ENCODE results near the gene ICAM1. TPM values are rescaled to one million over a fixed set of nuclear protein-coding genes. Genes with fewer than 3 reads are reported as not detected.

The ICAM1 gene
- total RNA-seq, 4 donors from 2014 or later: 6.5 to 32.8 (median 23.2) TPM

DNA sequence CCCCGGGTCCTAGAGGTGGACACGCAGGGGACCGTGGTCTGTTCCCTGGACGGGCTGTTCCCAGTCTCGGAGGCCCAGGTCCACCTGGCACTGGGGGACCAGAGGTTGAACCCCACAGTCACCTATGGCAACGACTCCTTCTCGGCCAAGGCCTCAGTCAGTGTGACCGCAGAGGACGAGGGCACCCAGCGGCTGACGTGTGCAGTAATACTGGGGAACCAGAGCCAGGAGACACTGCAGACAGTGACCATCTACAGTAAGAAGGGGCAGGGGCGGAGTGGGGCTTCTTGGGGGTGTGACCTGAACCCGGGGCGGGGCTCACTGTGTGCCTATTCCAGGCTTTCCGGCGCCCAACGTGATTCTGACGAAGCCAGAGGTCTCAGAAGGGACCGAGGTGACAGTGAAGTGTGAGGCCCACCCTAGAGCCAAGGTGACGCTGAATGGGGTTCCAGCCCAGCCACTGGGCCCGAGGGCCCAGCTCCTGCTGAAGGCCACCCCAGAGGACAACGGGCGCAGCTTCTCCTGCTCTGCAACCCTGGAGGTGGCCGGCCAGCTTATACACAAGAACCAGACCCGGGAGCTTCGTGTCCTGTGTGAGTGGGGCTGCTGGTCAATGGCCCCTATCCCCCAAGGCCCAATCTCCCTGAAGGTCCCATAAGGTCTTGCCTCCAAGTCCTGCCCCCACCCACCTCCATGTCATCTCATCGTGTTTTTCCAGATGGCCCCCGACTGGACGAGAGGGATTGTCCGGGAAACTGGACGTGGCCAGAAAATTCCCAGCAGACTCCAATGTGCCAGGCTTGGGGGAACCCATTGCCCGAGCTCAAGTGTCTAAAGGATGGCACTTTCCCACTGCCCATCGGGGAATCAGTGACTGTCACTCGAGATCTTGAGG lies 13.4 kb downstream of the ICAM1 start:
- Histone ChIP-seq H3K27ac (no peak overlapping the region), H3K9me3 (no peaks in the 10 kb centered on the region), H3K27me3 (peaks cover 13 to 19% of the 10 kb centered on the region in 2 donors), H3K4me1 (peaks cover 0 to 4% of the 10 kb centered on the region in 2 donors), H3K36me3 (no peaks in the 10 kb centered on the region), H3K4me3 (no peak overlapping the region)
- DNase-seq: no peak
- intact Hi-C loops (cut with DNase I; ENCODE audit: low total_unique reads): no loop called here
- TF ChIP-seq, protein P1, sequence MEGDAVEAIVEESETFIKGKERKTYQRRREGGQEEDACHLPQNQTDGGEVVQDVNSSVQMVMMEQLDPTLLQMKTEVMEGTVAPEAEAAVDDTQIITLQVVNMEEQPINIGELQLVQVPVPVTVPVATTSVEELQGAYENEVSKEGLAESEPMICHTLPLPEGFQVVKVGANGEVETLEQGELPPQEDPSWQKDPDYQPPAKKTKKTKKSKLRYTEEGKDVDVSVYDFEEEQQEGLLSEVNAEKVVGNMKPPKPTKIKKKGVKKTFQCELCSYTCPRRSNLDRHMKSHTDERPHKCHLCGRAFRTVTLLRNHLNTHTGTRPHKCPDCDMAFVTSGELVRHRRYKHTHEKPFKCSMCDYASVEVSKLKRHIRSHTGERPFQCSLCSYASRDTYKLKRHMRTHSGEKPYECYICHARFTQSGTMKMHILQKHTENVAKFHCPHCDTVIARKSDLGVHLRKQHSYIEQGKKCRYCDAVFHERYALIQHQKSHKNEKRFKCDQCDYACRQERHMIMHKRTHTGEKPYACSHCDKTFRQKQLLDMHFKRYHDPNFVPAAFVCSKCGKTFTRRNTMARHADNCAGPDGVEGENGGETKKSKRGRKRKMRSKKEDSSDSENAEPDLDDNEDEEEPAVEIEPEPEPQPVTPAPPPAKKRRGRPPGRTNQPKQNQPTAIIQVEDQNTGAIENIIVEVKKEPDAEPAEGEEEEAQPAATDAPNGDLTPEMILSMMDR (IDR thresholded peaks at IDR 0.05): no peak
- no peak for TF ChIP-seq POLR2A (IDR thresholded peaks at IDR 0.05)

DNA sequence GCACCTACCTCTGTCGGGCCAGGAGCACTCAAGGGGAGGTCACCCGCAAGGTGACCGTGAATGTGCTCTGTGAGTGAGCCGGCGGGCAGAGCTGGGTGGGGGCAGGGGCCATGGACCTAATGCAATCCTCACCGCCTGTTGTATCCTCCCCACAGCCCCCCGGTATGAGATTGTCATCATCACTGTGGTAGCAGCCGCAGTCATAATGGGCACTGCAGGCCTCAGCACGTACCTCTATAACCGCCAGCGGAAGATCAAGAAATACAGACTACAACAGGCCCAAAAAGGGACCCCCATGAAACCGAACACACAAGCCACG lies 14.0 kb downstream of the ICAM1 start:
- Histone ChIP-seq H3K36me3 (no peaks in the 10 kb centered on the region), H3K9me3 (no peaks in the 10 kb centered on the region), H3K27ac (no peak overlapping the region), H3K27me3 (peaks cover 19 to 24% of the 10 kb centered on the region in 2 donors), H3K4me3 (no peak overlapping the region), H3K4me1 (peaks cover 0 to 10% of the 10 kb centered on the region in 2 donors)
- no peak for DNase-seq
- TF ChIP-seq, protein P1 (IDR thresholded peaks at IDR 0.05): no peak
- TF ChIP-seq POLR2A (IDR thresholded peaks at IDR 0.05): no peak
- intact Hi-C loops (cut with DNase I; ENCODE audit: low total_unique reads): no loop called here

DNA sequence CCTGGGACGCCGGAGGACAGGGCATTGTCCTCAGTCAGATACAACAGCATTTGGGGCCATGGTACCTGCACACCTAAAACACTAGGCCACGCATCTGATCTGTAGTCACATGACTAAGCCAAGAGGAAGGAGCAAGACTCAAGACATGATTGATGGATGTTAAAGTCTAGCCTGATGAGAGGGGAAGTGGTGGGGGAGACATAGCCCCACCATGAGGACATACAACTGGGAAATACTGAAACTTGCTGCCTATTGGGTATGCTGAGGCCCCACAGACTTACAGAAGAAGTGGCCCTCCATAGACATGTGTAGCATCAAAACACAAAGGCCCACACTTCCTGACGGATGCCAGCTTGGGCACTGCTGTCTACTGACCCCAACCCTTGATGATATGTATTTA lies 14.5 kb downstream of the ICAM1 start:
- H3K27ac ChIP-seq: no peak overlapping the region
- no peaks in the 10 kb centered on the region for H3K9me3 ChIP-seq
- intact Hi-C loops (cut with DNase I; ENCODE audit: low total_unique reads): no loop called here
- DNase-seq: no peak
- H3K27me3 ChIP-seq: peaks cover 22 to 24% of the 10 kb centered on the region in 2 donors
- H3K4me3 ChIP-seq: no peak overlapping the region
- H3K4me1 ChIP-seq: peaks cover 0 to 12% of the 10 kb centered on the region in 2 donors
- no peaks in the 10 kb centered on the region for H3K36me3 ChIP-seq
- TF ChIP-seq POLR2A (IDR thresholded peaks at IDR 0.05): no peak
- TF ChIP-seq, protein P1 (IDR thresholded peaks at IDR 0.05): no peak

DNA sequence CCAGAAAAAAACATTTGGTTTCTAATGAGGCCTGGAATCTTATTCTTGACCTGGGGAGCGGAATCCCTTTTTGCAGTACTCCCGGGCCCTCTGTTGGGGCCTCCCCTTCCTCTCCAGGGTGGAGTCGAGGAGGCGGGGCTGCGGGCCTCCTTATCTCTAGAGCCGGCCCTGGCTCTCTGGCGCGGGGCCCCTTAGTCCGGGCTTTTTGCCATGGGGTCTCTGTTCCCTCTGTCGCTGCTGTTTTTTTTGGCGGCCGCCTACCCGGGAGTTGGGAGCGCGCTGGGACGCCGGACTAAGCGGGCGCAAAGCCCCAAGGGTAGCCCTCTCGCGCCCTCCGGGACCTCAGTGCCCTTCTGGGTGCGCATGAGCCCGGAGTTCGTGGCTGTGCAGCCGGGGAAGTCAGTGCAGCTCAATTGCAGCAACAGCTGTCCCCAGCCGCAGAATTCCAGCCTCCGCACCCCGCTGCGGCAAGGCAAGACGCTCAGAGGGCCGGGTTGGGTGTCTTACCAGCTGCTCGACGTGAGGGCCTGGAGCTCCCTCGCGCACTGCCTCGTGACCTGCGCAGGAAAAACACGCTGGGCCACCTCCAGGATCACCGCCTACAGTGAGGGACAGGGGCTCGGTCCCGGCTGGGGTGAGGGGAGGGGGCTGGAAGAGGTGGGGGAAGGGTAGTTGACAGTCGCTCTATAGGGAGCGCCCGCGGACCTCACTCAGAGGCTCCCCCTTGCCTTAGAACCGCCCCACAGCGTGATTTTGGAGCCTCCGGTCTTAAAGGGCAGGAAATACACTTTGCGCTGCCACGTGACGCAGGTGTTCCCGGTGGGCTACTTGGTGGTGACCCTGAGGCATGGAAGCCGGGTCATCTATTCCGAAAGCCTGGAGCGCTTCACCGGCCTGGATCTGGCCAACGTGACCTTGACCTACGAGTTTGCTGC lies 16.1 kb downstream of the ICAM1 start, which contains the start of gene ICAM4:
Gene ICAM4, plus strand, starts transcription at position 153 of the 935 bp plus-strand sequence. Its CDS starts 58 bp downstream, at position 211.
- TF ChIP-seq, protein P1 (IDR thresholded peaks at IDR 0.05): no peak
- no peak for TF ChIP-seq POLR2A (IDR thresholded peaks at IDR 0.05)
- no peak within 1 kb of the TSS for H3K4me3 ChIP-seq
- no peak within 1 kb of the TSS for H3K27ac ChIP-seq
- H3K36me3 ChIP-seq: no peaks in the 10 kb centered on the region
- peak; percentile 45 to 48 for DNase-seq
- intact Hi-C loops (cut with DNase I; ENCODE audit: low total_unique reads): no loop called here
- H3K9me3 ChIP-seq: no peaks in the 10 kb centered on the region
- peaks cover 0 to 26% of the 10 kb centered on the region in 2 donors for H3K4me1 ChIP-seq
- H3K27me3 ChIP-seq: peaks cover 31 to 32% of the 10 kb centered on the region in 2 donors

All from uterus (tissue), 4 donors.